ENCODE data around the gene UBL4A. TPM values are rescaled to one million over a fixed set of nuclear protein-coding genes. Genes with fewer than 3 reads are reported as not detected.

UBL4A gene
- total RNA-seq, 1 donor from 2014 or later: 12.1 TPM

DNA sequence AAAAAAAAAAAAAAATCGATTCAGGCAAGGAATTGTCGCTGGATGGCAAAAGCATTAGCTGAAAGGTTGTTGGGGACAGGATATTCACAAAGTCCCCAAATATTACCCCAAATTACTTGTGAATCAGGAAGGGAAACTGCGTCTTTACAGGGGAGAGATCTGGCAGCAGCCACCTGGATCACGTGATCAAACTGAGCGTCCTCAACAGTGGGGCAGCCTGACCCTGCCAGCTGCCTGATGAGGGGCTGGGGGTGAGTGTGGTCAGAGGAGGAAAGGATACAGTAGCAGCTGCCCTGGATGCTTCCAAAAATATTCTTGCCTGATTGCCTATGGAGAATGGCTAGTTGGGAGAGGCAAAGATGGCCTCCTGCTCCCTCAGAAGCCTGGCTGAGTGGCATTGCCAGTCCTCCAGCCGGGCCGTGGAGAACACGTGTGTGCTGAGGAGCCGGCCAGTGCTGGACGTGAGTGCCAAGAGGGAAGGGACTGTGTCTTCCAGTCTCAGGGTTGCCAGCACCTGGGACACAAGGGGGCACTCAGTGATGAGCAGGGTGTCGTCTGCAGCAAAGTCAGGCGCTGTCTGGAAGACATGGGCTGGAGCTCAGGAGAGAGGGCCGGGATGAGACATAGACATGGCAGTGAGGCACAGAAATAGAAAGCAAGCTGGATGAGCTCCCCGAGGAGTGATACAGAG, 4.4 kb downstream of the UBL4A start:
- Mint-ChIP-seq H3K27me3 (ENCODE audit: insufficient read depth, low read depth) (peaks cover 6% of the 10 kb centered on the region), H3K4me1 (peaks cover 5% of the 10 kb centered on the region), H3K27ac (no peak overlapping the region), H3K9me3 (peaks cover 25% of the 10 kb centered on the region), H3K4me3 (no peak overlapping the region), H3K36me3 (no peaks in the 10 kb centered on the region)
- Histone ChIP-seq H2AFZ (replicated peaks) (no peak overlapping the region), H4K20me1 (ENCODE audit: low read depth) (no peaks in the 10 kb centered on the region), H3K9me3 (ENCODE audit: low read depth) (no peaks in the 10 kb centered on the region), H3K4me1 (no peaks in the 10 kb centered on the region), H3F3A (ENCODE audit: low read depth) (peaks cover 3% of the 10 kb centered on the region), H3K4me2 (no peak overlapping the region), H3K27ac (no peak overlapping the region), H3K27me3 (no peaks in the 10 kb centered on the region), H3K36me3 (no peaks in the 10 kb centered on the region), H3K9ac (no peak overlapping the region), H3K4me3 (no peak overlapping the region), H3K79me2 (ENCODE audit: low read depth) (no peaks in the 10 kb centered on the region)
- no peak for DNase-seq (ENCODE audit: low spot score)
- no peak for TF ChIP-seq EZH2 (IDR thresholded peaks at IDR 0.05)
- TF ChIP-seq, protein P1, sequence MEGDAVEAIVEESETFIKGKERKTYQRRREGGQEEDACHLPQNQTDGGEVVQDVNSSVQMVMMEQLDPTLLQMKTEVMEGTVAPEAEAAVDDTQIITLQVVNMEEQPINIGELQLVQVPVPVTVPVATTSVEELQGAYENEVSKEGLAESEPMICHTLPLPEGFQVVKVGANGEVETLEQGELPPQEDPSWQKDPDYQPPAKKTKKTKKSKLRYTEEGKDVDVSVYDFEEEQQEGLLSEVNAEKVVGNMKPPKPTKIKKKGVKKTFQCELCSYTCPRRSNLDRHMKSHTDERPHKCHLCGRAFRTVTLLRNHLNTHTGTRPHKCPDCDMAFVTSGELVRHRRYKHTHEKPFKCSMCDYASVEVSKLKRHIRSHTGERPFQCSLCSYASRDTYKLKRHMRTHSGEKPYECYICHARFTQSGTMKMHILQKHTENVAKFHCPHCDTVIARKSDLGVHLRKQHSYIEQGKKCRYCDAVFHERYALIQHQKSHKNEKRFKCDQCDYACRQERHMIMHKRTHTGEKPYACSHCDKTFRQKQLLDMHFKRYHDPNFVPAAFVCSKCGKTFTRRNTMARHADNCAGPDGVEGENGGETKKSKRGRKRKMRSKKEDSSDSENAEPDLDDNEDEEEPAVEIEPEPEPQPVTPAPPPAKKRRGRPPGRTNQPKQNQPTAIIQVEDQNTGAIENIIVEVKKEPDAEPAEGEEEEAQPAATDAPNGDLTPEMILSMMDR (IDR thresholded peaks at IDR 0.05): no peak
- TF ChIP-seq EZH2phosphoT487 (IDR thresholded peaks at IDR 0.05): no peak

DNA sequence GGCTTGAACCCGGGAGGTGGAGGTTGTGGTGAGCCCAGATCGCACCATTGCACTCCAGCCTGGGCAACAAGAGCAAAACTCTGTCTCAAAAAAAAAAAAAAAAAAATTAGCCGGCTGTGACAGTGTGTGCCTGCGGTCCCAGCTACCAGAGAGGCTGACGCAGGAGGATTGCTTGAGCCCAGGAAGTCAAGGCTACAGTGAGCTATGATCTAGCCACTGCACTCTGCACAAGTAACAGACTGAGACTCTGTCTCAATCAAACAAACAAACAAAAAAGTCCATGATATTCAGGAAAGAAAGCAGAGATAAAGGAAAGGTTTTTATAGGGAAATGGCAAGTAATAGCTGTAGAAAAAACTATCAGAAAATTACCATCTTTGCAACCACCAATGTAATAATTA, 5.2 kb downstream of the UBL4A start:
- Histone ChIP-seq H3K4me1 (no peaks in the 10 kb centered on the region), H3K9ac (no peak overlapping the region), H3F3A (ENCODE audit: low read depth) (no peaks in the 10 kb centered on the region), H3K27ac (no peak overlapping the region), H4K20me1 (ENCODE audit: low read depth) (no peaks in the 10 kb centered on the region), H3K79me2 (ENCODE audit: low read depth) (no peaks in the 10 kb centered on the region), H3K27me3 (no peaks in the 10 kb centered on the region), H3K4me3 (no peak overlapping the region), H3K4me2 (no peak overlapping the region), H3K36me3 (no peaks in the 10 kb centered on the region), H3K9me3 (ENCODE audit: low read depth) (no peaks in the 10 kb centered on the region), H2AFZ (replicated peaks) (no peak overlapping the region)
- Mint-ChIP-seq H3K4me3 (no peak overlapping the region), H3K27me3 (ENCODE audit: insufficient read depth, low read depth) (peaks cover 6% of the 10 kb centered on the region), H3K36me3 (peaks cover 4% of the 10 kb centered on the region), H3K27ac (peak overlapping the region; percentile 91), H3K4me1 (peaks cover 5% of the 10 kb centered on the region), H3K9me3 (peaks cover 28% of the 10 kb centered on the region)
- TF ChIP-seq EZH2phosphoT487 (IDR thresholded peaks at IDR 0.05) (no peak), EZH2 (IDR thresholded peaks at IDR 0.05) (no peak)
- TF ChIP-seq, protein P1 (IDR thresholded peaks at IDR 0.05): no peak
- DNase-seq (ENCODE audit: low spot score): no peak

DNA sequence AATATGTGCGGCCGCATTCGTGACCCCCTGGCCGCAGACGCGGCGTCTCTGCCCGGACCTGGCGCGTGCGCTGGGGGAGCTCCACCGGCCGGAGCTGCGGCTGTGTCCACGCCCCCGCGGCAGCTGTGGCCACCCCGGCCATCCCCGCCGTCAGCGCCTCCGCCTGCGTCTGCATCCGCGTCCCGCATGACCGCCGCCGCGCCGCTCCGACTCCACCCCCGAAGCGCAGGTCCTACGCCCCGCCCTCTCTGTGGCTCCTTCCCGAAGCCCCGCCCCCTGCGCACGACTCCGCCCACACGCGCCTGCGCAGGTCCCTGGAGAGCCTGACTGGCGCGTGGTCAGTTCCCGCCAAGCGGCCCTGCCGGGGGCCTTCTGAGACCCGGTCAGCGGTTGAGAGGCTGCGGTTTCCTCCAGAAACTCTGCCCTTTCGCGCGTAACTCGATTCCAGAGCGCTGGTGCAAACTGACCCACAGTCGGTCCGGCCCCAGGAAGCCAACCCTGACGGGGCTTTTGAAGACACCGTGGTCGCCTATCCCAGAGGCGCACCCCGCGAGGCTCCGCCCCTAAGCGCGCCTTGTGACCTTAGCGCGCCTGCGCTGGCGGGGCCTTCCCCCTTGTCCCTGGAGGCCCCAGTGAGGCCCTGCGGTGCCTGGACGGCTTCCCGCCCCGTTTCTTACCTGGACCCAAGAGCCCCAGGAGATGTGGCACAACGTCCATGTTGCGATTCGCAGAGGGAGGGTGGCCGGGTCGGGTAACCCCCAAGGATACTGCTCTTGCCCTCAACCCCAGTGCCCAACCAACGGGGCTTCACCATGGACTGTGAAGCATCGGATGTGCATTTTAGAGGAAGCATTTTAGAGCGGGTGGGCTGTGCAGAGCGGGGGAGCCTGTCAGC, 7.4 kb downstream of the UBL4A start, which contains the start of gene LAGE3:
LAGE3 (minus strand) TSS at position 554 of the 895 bp plus-strand sequence; CDS start at position 188, 366 bp downstream.
- no peaks in the 10 kb centered on the region for H4K20me1 ChIP-seq (ENCODE audit: low read depth)
- TF ChIP-seq EZH2 (IDR thresholded peaks at IDR 0.05) (no peak), EZH2phosphoT487 (IDR thresholded peaks at IDR 0.05) (no peak)
- TF ChIP-seq, protein P1 (IDR thresholded peaks at IDR 0.05): no peak
- no peaks in the 10 kb centered on the region for H3K4me1 ChIP-seq
- H3K27ac ChIP-seq: no peak within 1 kb of the TSS
- peak within 1 kb of the TSS; percentile 72 for H3K4me2 ChIP-seq
- H3K27me3 Mint-ChIP-seq (ENCODE audit: insufficient read depth, low read depth): peaks cover 9% of the 10 kb centered on the region
- peak within 1 kb of the TSS; percentile 89 for H3K4me3 Mint-ChIP-seq
- H3K36me3 Mint-ChIP-seq: peaks cover 8% of the 10 kb centered on the region
- H2AFZ ChIP-seq (replicated peaks): no peak within 1 kb of the TSS
- H3K4me1 Mint-ChIP-seq: peaks cover 5% of the 10 kb centered on the region
- no peaks in the 10 kb centered on the region for H3K27me3 ChIP-seq
- H3K9me3 Mint-ChIP-seq: peaks cover 35% of the 10 kb centered on the region
- no peak within 1 kb of the TSS for H3K27ac Mint-ChIP-seq
- H3F3A ChIP-seq (ENCODE audit: low read depth): no peaks in the 10 kb centered on the region
- DNase-seq (ENCODE audit: low spot score): peak; percentile 92
- H3K9me3 ChIP-seq (ENCODE audit: low read depth): no peaks in the 10 kb centered on the region
- no peaks in the 10 kb centered on the region for H3K36me3 ChIP-seq
- no peak within 1 kb of the TSS for H3K9ac ChIP-seq
- no peaks in the 10 kb centered on the region for H3K79me2 ChIP-seq (ENCODE audit: low read depth)
- H3K4me3 ChIP-seq: peak within 1 kb of the TSS; percentile 51

All from neural progenitor cell (in vitro differentiated cells).